CD4-positive, alpha-beta T cell treated with Interleukin-17A for 1 hour (primary cell): ENCODE measurements around the gene NOP58.
"Not testable (repeated sequence)": the region's sequence is repeated elsewhere in the genome, so short reads cannot be mapped to it uniquely, and the experiment has no call there.

Source experiments
- DNase-seq: peaks from one replicate; pipeline ENCODE4 v3.0.0-alpha.2; 2020

Gene NOP58

DNA sequence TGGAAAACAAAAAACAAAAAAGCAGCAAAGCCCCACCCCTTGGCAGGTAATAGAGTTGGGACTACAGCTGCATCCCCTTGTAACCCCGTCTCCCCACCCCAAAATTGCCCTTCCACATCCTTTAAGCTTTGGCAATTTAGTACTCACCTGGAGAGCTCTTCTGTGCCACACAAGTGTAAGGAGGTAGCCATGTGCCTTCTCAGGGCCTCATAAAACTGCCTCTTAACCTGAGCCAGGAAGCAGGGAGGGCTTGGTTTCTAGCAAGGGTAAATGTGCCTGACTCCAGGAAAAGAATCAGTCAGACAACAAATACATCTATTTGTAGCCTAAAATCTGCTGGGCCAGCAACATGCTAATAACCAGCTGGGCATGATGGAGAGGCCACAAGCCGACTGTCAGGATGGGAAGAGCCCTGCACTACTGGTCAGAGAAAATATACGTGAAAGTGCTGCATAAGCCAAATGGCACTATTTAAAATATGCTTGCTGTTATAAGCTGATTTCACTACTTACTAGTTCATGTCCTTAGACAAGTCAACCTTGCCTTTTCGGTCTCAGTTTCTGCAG, 46.3 kb downstream of the NOP58 start:
- DNase-seq, result no peak

DNA sequence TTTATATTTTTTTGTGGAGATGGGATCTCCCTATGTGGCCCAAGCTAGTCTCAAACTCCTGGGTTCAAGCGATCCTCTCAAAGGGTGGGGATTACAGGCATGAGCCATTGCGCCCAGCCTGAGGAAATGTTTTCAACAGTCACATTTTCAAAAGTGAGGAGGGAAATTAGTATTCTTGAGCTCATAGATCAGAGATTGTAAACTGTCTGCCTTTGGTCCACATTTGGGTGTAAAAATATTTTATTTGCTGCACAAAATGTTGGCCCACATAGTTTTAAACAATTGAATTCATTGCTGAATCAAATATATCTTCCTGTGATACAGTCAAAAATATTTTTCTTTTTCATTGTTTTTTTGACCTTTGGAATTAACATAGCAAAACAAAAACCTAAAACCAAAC, 48.6 kb downstream of the NOP58 start:
- DNase-seq, result no peak

DNA sequence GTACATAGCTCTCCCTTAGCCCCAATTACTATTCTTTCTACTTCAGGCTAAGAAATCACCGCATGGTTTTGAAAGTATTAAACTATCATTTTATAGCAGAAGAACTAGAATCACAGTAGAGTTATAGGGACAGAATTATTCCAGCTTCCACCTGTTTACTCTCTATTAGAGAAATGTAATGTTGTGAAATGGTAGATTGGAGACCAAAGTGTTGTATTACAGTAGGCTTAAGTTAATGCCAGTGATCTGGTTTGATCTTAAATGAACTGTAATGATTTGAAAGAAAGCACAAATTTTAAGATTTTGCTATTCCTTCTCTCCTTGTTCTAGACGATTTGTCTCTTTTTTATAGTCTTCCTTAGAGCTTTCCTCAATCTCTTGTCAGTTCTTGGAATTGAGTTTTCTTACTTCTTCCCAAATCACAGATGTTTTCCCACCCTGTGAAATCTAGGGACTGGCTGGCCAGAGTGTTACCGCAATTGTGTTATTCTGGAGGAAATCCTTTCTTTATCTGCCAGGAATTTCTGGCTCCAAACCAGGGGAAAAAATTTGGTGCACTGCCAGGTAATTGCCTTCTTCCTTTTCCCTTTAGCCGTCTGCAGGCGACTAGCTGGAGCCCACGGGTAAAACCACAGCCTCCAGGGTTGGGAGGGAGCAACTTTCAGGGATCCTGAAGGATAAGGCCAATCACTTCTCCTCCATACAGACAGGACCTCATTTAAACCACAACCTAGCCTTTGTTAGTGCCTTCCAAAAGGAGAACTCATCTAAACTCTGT, 51.7 kb downstream of the NOP58 start:
- no peak for DNase-seq

DNA sequence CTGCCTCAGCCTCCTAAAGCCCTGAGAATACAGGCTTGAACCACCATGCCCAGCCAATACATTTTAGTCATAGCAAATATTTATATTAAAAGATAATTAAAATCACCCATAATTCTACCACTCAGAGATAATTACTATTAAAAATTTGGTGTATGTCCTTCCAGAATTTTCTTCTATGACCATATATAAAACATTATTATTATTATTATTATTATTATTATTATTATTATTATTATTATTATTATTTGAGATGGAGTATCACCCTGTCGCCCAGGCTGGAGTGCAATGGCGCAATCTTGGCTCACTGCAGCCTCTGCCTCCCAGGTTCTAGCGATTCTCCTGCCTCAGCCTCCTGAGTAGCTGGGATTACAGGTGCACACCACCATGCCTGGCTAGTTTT, 54.8 kb downstream of the NOP58 start:
- DNase-seq, result not testable (repeated sequence)

DNA sequence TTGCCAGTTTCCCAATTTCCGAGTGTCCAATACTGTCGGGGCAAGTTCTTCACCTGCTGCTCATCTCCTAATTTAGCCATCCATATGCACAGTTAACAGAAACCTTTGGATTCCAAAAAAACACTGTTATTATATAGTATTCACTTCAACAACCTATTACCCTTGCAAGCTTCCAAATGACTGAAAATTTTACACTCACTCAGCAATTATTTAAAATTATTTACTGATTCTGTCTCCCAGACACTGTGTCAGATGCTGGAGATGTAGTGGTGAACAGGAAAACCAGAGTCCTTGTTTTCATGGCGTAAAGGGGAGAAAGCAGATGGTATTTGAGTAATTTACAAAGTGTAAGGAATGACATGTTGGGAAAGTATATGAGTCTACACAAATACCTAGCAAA, 56.9 kb downstream of the NOP58 start:
- no peak for DNase-seq

DNA sequence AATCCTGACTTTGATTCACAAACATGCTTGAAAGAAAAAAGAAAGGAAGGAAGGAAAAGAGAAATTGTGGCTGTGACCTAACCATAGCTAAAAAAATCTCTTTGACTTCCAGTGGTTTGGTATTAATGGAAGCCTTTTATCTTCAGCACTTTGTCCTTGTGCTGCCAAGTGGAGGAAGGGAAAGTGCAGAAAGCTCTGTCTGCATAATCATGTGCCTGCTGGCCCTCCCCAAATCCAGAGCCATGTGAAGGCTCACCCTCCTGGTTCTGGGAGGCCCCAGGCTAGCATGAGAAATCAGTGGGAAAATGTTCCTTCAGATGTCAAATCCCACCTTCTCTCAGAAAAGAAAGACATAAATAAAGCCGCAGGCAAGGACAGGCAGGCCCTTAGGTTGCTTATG, 62.3 kb downstream of the NOP58 start:
- DNase-seq, result no peak

DNA sequence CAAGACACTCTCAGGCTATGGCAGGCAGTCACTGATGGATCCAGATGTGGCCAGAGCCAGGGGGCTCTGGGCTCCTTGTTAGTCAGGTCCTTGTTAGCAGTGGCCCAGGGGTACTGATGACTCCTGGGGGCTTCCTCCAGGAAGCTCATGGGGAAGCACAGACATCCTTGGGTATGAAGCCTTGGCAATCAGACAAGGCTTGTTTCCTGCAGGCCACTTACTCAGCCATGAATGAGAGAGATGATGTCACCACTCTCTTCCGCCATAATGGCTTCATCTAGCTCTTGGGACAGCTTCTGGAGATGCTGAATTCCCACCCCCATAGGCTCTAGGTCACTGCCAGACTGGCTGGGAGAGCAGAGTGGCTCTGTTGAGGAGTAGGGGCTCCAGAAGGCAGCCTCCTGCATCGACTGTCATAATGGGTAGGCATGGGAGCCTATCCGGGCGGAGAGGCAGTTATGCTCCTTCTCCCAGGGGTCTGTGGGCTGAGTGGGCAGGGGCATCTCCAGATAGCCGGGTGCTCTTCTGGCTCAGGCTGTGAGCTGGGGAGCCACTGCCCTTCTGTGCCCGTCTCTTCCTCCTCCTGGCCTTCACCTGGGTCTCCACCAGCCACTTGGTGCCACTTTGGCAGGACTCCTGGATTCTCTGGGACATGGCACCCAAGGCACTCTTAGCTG, 70.4 kb downstream of the NOP58 start:
- DNase-seq, result no peak

DNA sequence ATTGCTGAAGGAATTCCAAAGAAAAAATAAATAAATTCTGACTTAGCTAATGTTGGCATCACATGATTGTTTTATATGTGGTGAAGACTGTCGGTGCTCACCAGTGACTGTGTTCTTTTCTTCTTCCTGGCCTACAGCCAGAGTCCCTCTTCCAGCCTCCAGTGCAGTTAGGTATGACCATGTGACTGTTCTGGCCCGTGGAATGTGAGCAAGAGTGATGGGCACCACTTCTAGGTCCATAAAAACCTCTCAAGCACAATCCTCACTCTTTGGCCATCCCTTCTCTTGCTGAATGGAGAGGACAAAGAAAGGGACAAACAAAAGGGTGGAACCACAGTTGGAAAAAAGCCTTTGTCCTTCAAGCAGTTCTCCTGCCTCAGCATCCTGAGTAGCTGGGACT, 71.6 kb downstream of the NOP58 start:
- no peak for DNase-seq

DNA sequence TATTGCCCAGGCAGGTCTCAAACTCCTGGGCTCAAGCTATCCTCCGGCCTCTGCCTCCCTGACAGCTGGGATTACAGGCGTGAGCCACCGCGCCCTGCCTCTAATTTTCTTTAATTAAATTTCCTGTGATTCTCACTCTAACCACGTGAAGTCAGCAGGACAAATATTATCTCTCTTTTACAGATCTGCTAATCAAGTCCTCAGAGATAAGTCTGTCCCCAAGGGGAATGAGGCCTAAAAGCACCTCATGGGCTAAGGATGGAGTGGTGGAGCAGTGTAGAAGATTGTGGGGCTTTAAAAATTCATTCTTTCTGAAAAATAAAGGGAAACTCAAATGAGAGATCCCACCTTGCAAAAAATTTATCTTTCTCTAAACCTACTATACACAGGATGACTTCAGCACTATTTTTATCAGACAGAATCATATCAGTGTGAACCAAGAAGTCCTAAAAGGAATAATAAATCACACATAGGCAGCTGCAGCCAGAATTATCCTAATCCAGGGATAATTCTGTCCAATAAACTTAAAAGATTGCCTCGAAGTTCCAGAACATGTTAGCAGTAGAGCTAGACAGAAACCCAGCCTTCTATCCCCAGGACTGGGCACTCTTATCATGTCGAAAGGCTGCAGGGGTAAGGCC, 72.3 kb downstream of the NOP58 start:
- no peak for DNase-seq

DNA sequence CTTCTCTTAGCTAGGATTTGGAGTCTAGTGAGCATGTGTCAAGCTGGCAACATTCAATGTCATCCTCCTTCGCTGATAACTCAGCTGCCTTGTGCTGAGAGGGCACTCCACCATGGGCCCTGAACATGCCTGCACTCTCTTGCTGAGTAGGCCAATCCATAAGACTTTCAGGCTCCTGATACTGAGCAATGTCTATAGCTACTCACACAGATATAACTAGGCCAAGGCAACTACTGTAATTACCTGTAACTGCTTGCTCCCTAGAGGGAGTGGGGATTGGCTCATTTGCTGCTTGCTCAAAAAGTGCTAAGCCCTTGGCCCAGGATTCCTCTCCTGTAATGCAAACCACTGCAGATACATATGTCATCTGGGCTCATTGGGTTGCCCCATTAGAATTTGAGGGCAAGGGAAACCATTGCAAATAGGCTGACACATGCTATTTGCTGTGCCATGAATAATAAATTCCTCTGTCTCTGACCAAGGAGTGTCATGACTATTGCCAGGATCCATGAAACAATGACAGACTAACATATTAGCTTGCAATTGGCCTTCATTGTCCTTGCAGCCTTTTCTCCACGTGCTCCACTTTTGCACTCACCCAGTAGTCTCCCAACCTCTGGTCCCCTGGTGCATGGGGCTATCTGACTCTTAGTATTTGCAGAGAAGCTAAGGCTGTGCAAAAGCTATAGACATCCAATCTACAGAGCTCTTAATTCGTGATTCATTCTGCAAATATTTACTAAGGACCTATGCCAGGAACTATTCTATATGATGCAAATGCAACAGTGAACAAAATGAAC, 73.7 kb downstream of the NOP58 start:
- DNase-seq, result no peak

DNA sequence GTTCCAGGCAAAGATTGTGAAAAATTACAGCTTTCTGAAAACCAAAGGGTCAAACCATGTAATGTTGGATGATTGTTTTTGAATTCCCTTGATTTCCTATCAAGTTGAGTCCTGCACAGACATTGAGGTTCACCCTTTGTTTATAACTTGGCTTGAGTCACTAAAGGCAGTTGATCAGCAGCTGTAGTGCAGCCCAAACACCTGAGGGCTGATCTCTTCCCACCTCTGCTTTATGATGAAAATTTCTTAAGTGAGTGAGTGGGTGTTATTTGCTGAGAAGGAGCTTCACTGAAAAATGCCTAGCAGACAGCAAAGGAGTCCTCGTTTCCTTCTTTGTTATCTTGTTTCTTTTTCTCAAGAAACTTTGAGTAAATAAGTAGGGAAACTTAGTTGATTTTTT, 78.6 kb downstream of the NOP58 start:
- no peak for DNase-seq

DNA sequence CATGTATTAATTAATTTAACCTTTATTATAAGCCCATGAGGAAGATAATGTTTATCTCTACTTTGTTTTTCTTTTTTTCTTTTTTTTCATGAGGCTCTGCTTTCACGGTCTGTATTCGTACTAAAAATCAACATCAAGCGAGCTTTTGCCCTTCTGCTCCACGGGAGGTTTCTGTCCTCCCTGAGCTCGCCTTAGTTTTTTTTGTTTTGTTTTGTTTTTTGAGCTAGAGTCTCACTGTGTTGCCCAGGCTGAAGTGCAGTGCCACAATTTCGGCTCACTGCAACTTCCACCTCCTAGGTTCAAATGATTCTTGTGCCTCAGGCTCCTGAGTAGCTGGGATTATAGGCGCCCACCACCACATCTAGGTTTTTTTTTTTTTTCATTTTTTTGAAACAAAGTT, 80.6 kb downstream of the NOP58 start:
- no peak for DNase-seq
